ENCODE measurements around the gene C1QL1. TPM values are rescaled to one million over a fixed set of nuclear protein-coding genes. Genes with fewer than 3 reads are reported as not detected.

Gene C1QL1
- total and polyA plus RNA-seq, 2 experiments from 2014 or later = 0.14 to 0.86 TPM

- no peaks in the 10 kb centered on the region for H3K79me2 ChIP-seq (ENCODE audit: insufficient read depth)
- in situ Hi-C loops (cut with MboI) = loop anchor here (5.0 to 10.0 kb wide), 2 partner anchors 91 to 198 kb away; no protein-coding TSS in a partner anchor
- DNase-seq = no peak
- H3K4me3 ChIP-seq = no peak overlapping the region
- no peaks in the 10 kb centered on the region for H3K9me3 ChIP-seq (ENCODE audit: low read depth)
- 89 to 90% methylated on average over 9 of the region's 9 CpGs for WGBS, 2 experiments (ENCODE audit: low coverage in 1 of 2, low lambda C conversion rate in 2 of 2, missing lambda C conversion rate in 2 of 2)
- TF ChIP-seq EZH2phosphoT487 (IDR thresholded peaks at IDR 0.05; ENCODE audit: insufficient read depth, low read depth) (no peak), EZH2 (IDR thresholded peaks at IDR 0.05; ENCODE audit: insufficient read depth, poor library complexity, severe bottlenecking) (no peak)
- H3K9ac ChIP-seq = no peak overlapping the region
- H3K4me1 ChIP-seq (ENCODE audit: insufficient read depth) = no peaks in the 10 kb centered on the region
- H4K20me1 ChIP-seq (ENCODE audit: insufficient read depth) = no peaks in the 10 kb centered on the region
- H3K27me3 ChIP-seq (replicated peaks; ENCODE audit: insufficient read depth) = no peaks in the 10 kb centered on the region
- no peak overlapping the region for H2AFZ ChIP-seq
- no peaks in the 10 kb centered on the region for H3K9me2 ChIP-seq (ENCODE audit: insufficient read depth)
- no peak overlapping the region for H3K4me2 ChIP-seq (ENCODE audit: unreplicated experiment)
- H3K36me3 ChIP-seq (ENCODE audit: low read depth) = no peaks in the 10 kb centered on the region
- no peaks in the 10 kb centered on the region for H3F3A ChIP-seq (ENCODE audit: insufficient read depth)
- H3K27ac ChIP-seq = no peak overlapping the region
Measured at GRCh38 chr17:44924107-44924544, 44.0 kb downstream of the C1QL1 start.

GRCh38 chr17:44922746-44923470 lies 45.2 kb downstream of the C1QL1 start:
- TF ChIP-seq EZH2phosphoT487 (IDR thresholded peaks at IDR 0.05; ENCODE audit: insufficient read depth, low read depth) (no peak), EZH2 (IDR thresholded peaks at IDR 0.05; ENCODE audit: insufficient read depth, poor library complexity, severe bottlenecking) (no peak)
- Histone ChIP-seq H3F3A (ENCODE audit: insufficient read depth) (no peaks in the 10 kb centered on the region), H3K27me3 (replicated peaks; ENCODE audit: insufficient read depth) (no peaks in the 10 kb centered on the region), H3K9me3 (ENCODE audit: low read depth) (no peaks in the 10 kb centered on the region), H3K4me1 (ENCODE audit: insufficient read depth) (no peaks in the 10 kb centered on the region), H2AFZ (no peak overlapping the region), H4K20me1 (ENCODE audit: insufficient read depth) (no peaks in the 10 kb centered on the region), H3K36me3 (ENCODE audit: low read depth) (no peaks in the 10 kb centered on the region), H3K27ac (no peak overlapping the region), H3K4me2 (ENCODE audit: unreplicated experiment) (no peak overlapping the region), H3K9me2 (ENCODE audit: insufficient read depth) (no peaks in the 10 kb centered on the region), H3K79me2 (ENCODE audit: insufficient read depth) (no peaks in the 10 kb centered on the region), H3K9ac (no peak overlapping the region), H3K4me3 (no peak overlapping the region)
- 75 to 78% methylated on average over 17 to 19 of the region's 19 CpGs for WGBS, 2 experiments (ENCODE audit: low coverage in 1 of 2, low lambda C conversion rate in 2 of 2, missing lambda C conversion rate in 2 of 2)
- in situ Hi-C loops (cut with MboI) = loop anchor here (5.0 to 10.0 kb wide), 2 partner anchors 92 to 199 kb away; no protein-coding TSS in a partner anchor
- no peak for DNase-seq

GRCh38 chr17:44922136-44922535 lies 46.0 kb downstream of the C1QL1 start:
- Histone ChIP-seq H3K4me2 (ENCODE audit: unreplicated experiment) (no peak overlapping the region), H3K27ac (no peak overlapping the region), H2AFZ (no peak overlapping the region), H3K27me3 (replicated peaks; ENCODE audit: insufficient read depth) (no peaks in the 10 kb centered on the region), H3K79me2 (ENCODE audit: insufficient read depth) (no peaks in the 10 kb centered on the region), H3K36me3 (ENCODE audit: low read depth) (no peaks in the 10 kb centered on the region), H3K9me2 (ENCODE audit: insufficient read depth) (no peaks in the 10 kb centered on the region), H3K4me3 (no peak overlapping the region), H3K9ac (no peak overlapping the region), H3K4me1 (ENCODE audit: insufficient read depth) (peaks cover 5% of the 10 kb centered on the region; the same call in 1 of the 2 replicates), H4K20me1 (ENCODE audit: insufficient read depth) (no peaks in the 10 kb centered on the region), H3K9me3 (ENCODE audit: low read depth) (no peaks in the 10 kb centered on the region), H3F3A (ENCODE audit: insufficient read depth) (no peaks in the 10 kb centered on the region)
- 71 to 80% methylated on average over 6 of the region's 6 CpGs for WGBS, 2 experiments (ENCODE audit: low coverage in 1 of 2, low lambda C conversion rate in 2 of 2, missing lambda C conversion rate in 2 of 2)
- in situ Hi-C loops (cut with MboI) = loop anchor here (5.0 to 10.0 kb wide), 2 partner anchors 93 to 200 kb away; no protein-coding TSS in a partner anchor
- no peak for TF ChIP-seq EZH2 (IDR thresholded peaks at IDR 0.05; ENCODE audit: insufficient read depth, poor library complexity, severe bottlenecking)
- TF ChIP-seq EZH2phosphoT487 (IDR thresholded peaks at IDR 0.05; ENCODE audit: insufficient read depth, low read depth) = no peak
- no peak for DNase-seq

- Histone ChIP-seq H3K27ac (no peak overlapping the region), H3K4me3 (no peak overlapping the region), H3F3A (ENCODE audit: insufficient read depth) (no peaks in the 10 kb centered on the region), H3K9ac (no peak overlapping the region), H2AFZ (no peak overlapping the region), H3K9me2 (ENCODE audit: insufficient read depth) (no peaks in the 10 kb centered on the region), H4K20me1 (ENCODE audit: insufficient read depth) (no peaks in the 10 kb centered on the region), H3K4me1 (ENCODE audit: insufficient read depth) (peaks cover 13% of the 10 kb centered on the region), H3K27me3 (replicated peaks; ENCODE audit: insufficient read depth) (no peaks in the 10 kb centered on the region), H3K4me2 (ENCODE audit: unreplicated experiment) (no peak overlapping the region), H3K79me2 (ENCODE audit: insufficient read depth) (no peaks in the 10 kb centered on the region), H3K36me3 (ENCODE audit: low read depth) (no peaks in the 10 kb centered on the region), H3K9me3 (ENCODE audit: low read depth) (no peaks in the 10 kb centered on the region)
- WGBS, 2 experiments (ENCODE audit: low coverage in 1 of 2, low lambda C conversion rate in 2 of 2, missing lambda C conversion rate in 2 of 2) = 80 to 83% methylated on average over 11 of the region's 11 CpGs
- no peak for TF ChIP-seq EZH2 (IDR thresholded peaks at IDR 0.05; ENCODE audit: insufficient read depth, poor library complexity, severe bottlenecking)
- TF ChIP-seq EZH2phosphoT487 (IDR thresholded peaks at IDR 0.05; ENCODE audit: insufficient read depth, low read depth) = no peak
- in situ Hi-C loops (cut with MboI) = loop anchor here (5.0 to 10.0 kb wide), 2 partner anchors 93 to 201 kb away; no protein-coding TSS in a partner anchor
- no peak for DNase-seq
Measured at GRCh38 chr17:44921122-44921882, 46.8 kb downstream of the C1QL1 start.
